Activated CD4-positive, alpha-beta T cell treated with anti-CD3 and anti-CD28 coated beads, Interleukin-2, amount 10 ng/mL, durations not matched to agents 7 days and 5 days (primary cell): ENCODE results near the gene TAF11L2. TPM values are rescaled to one million over a fixed set of nuclear protein-coding genes. Genes with fewer than 3 reads are reported as not detected.

Source experiments
- total RNA-seq, 2 experiments: library from RNA; stranded (reverse); gene quantifications; one replicate each; pipeline ENCODE4 v1.2.3, GENCODE V29; 2021

The TAF11L2 gene
- total RNA-seq, 2 experiments from 2014 or later, result not detected

Other genes with a start within 250 kb of the TAF11L2 start
- not detected for gene TAF11L3, start 20.1 kb downstream of the TAF11L2 start, total RNA-seq
- not detected for gene TAF11L4, start 23.6 kb downstream of the TAF11L2 start, total RNA-seq
- gene TAF11L5, start 27.0 kb downstream of the TAF11L2 start, total RNA-seq, result not detected
- not detected for gene TAF11L6, start 30.4 kb downstream of the TAF11L2 start, total RNA-seq
- gene TAF11L7, start 87.5 kb downstream of the TAF11L2 start, total RNA-seq, result not detected
- not detected for gene TAF11L8, start 92.7 kb downstream of the TAF11L2 start, total RNA-seq
- not detected for gene TAF11L9, start 96.2 kb downstream of the TAF11L2 start, total RNA-seq
- gene TAF11L10, start 99.6 kb downstream of the TAF11L2 start, total RNA-seq, result not detected
- gene TAF11L11, start 106.0 kb downstream of the TAF11L2 start, total RNA-seq, result not detected
- gene TAF11L12, start 112.2 kb downstream of the TAF11L2 start, total RNA-seq, result not detected
- not detected for gene TAF11L13, start 133.9 kb downstream of the TAF11L2 start, total RNA-seq
- not detected for gene TAF11L14, start 136.2 kb downstream of the TAF11L2 start, total RNA-seq